NB4 (cell line): ENCODE results near the gene USP37.

Source experiments
- DNase-seq: peaks from one replicate; pipeline ENCODE4 v3.0.0; 2010; ENCODE audit warnings: low read depth
- H3K4me3 ChIP-seq: one replicate; pipeline ENCODE4 v1.5.1; 2011; ENCODE audit warnings: mild to moderate bottlenecking, low read depth, low read length, moderate library complexity
- MYC ChIP-seq: IDR thresholded peaks from 2 replicates; pipeline ENCODE4 v1.6.1; 2011; ENCODE audit warnings: low read depth, low read length
- POLR2A ChIP-seq: IDR thresholded peaks from 2 replicates; pipeline ENCODE4 v1.6.1; 2011; ENCODE audit warnings: mild to moderate bottlenecking; ENCODE audit not compliant: insufficient read length; ENCODE audit errors: extremely low read depth
- TF ChIP-seq, protein P1 (sequence below): IDR thresholded peaks from 2 replicates; pipeline ENCODE4 v1.6.1; 2011; ENCODE audit warnings: low read depth, low read length
- TF ChIP-seq, protein P2 (sequence below): IDR thresholded peaks from one replicate; pipeline ENCODE4 v1.5.1; 2012; ENCODE audit warnings: low read depth, low read length

USP37 gene

DNA sequence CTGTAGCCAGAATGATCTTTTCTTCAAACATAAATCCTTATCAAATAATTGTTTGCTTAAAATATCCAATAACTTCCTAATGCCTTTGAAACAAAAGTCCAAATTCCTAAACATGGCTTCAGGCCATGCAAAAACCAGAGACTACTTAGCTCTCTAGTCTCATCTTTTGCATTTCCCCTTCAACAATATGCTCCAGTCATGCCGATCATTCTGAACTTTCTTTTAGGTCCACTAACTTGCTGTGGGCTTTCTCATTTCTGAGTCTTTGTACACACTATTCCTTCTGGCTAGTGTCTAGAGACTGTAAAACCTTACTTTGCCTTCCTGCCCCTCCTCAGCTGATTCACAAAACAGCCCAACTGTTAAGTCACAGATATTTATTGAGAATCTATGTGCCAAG, 97.7 kb downstream of the USP37 start:
- DNase-seq, result no peak
- H3K4me3 ChIP-seq, result no peak overlapping the region
- TF ChIP-seq, protein P1, sequence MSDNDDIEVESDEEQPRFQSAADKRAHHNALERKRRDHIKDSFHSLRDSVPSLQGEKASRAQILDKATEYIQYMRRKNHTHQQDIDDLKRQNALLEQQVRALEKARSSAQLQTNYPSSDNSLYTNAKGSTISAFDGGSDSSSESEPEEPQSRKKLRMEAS, result no peak
- TF ChIP-seq MYC (no peak), POLR2A (no peak)
- TF ChIP-seq, protein P2, sequence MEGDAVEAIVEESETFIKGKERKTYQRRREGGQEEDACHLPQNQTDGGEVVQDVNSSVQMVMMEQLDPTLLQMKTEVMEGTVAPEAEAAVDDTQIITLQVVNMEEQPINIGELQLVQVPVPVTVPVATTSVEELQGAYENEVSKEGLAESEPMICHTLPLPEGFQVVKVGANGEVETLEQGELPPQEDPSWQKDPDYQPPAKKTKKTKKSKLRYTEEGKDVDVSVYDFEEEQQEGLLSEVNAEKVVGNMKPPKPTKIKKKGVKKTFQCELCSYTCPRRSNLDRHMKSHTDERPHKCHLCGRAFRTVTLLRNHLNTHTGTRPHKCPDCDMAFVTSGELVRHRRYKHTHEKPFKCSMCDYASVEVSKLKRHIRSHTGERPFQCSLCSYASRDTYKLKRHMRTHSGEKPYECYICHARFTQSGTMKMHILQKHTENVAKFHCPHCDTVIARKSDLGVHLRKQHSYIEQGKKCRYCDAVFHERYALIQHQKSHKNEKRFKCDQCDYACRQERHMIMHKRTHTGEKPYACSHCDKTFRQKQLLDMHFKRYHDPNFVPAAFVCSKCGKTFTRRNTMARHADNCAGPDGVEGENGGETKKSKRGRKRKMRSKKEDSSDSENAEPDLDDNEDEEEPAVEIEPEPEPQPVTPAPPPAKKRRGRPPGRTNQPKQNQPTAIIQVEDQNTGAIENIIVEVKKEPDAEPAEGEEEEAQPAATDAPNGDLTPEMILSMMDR, result no peak

DNA sequence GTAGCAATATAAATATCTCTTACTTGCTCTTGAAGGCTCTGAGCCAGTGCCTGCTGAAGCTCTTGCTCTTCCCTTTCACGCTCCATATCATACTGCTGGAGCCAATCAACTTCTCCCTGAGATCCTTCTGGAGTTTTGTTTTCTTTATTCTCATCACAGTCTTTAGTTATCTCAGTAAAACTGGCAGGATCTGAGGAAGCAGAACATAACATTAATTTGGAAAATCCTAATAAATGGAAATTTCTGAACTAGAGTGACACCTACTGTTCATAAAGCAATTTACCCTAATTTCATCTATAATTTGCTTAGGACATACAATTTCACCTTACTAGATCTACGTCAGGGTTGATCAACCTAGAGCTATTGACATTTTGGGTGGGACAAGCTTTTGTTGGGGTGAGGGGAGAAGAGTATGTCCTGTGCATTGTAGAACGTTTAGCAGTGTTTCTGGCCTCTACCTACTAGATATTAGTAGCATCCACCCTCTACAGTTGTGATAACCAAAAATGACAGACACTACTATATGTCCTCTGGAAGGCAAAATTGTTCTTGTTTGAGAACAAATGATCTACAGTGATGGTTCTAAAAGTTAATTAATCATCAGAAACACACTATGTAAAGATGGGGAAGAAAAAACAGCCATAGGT, 102.0 kb downstream of the USP37 start:
- TF ChIP-seq POLR2A (no peak), MYC (no peak)
- TF ChIP-seq, protein P2, result no peak
- TF ChIP-seq, protein P1, result no peak
- peak; percentile 40 for DNase-seq

DNA sequence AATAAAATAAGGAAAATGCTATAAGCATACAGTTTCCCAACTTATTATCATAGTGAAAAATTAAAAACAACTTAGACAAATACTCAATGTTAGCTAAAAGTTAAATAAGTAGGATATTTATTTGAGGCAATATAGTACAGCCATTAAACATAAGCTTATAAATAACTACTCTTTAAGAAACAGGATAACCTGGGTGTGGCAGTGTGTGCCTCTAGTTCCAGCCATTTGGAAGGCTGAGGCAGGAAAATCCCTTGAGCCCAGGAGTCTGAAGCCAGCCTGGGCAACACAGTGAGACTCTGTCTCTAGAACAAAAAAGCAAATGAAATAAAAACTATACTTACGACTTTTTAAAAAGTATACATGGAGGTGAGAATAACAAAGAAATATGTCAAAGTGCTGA, 109.6 kb downstream of the USP37 start:
- no peak for DNase-seq
- H3K4me3 ChIP-seq, result no peak overlapping the region
- TF ChIP-seq POLR2A (no peak), MYC (no peak)
- TF ChIP-seq, protein P1, result no peak

More for the DNA sequence above, 102.0 kb downstream of the USP37 start:
- H3K4me3 ChIP-seq, result no peak overlapping the region

DNA sequence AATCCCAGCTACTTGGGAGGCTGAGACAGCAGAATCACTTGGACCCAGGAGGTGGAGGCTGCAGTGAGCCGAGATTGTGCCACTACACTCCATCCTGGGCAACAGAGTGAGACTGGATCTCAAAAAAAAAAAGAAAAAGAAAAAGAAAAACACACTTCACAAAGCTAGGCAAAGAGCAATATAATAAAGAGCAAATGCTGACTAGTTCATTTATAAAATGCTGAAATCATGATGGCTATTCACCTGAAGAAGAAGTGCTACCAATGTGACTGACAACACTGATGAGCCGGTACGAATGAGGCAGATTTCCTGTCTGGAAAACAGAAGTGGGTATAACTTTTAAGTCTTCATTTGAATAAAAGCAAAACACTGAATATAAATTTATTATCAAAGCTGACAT, 111.3 kb downstream of the USP37 start:
- H3K4me3 ChIP-seq, result no peak overlapping the region
- TF ChIP-seq, protein P2, result no peak
- TF ChIP-seq MYC (no peak), POLR2A (no peak)
- TF ChIP-seq, protein P1, result no peak
- DNase-seq, result no peak

DNA sequence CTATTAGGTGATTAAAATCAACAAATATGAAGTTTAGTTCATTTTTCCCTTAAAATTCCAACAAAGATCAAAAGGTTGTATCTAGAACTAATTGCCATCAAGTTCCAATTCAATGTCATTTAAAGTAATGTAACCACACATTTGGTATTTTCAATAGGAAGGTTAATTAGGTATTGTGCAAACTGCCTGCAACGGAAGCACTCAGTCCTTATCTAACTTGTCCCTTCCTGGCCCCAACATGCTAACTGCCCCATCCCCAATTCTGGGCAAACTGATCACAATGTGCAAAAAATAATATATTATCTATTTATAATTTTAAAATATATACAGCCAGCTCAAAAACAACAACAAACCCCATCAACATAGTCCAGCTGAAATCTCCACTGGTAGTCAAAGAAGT, 116.1 kb downstream of the USP37 start:
- H3K4me3 ChIP-seq, result no peak overlapping the region
- TF ChIP-seq, protein P1, result no peak
- no peak for TF ChIP-seq MYC
- TF ChIP-seq, protein P2, result no peak
- no peak for TF ChIP-seq POLR2A
- DNase-seq, result no peak

DNA sequence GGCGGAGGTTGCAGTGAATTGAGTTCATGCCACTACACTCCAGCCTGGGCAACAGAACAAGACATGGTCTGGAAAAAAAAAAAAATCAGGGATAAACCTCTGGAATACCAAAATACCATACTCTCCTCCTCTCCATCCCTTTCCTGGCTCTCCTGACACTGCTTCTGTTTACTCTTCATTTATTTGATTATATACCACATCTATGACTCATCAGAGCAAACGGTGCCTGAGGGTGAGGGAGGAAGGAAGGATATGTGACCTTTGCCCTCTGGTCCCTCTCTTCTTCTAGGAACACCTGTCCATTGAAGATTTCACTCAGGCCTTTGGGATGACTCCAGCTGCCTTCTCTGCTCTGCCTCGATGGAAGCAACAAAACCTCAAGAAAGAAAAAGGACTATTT, 119.2 kb downstream of the USP37 start:
- TF ChIP-seq POLR2A (no peak), MYC (no peak)
- TF ChIP-seq, protein P2, result no peak
- TF ChIP-seq, protein P1, result no peak
- H3K4me3 ChIP-seq, result no peak overlapping the region
- DNase-seq, result no peak
